Left colon (tissue), 2 donors: ENCODE results near the gene SLC16A12. TPM values are rescaled to one million over a fixed set of nuclear protein-coding genes. Genes with fewer than 3 reads are reported as not detected.

Source experiments
- ATAC-seq: fragments of 200-7000 bp; cut with Tn5 transposase; one replicate; pipeline ENCODE4 v1.9.1; 2020; ENCODE audit warnings: mild to moderate bottlenecking, moderate library complexity
- DNase-seq, 2 donors: peaks; one replicate each; pipeline ENCODE4 v3.0.0-alpha.2; 2020
- intact Hi-C, 2 donors: fragments of 100-400 bp; cut with DNase I in 1 of 2; cut with micrococcal nuclease in 1 of 2; formaldehyde crosslinking; loops; one replicate each; pipeline versions ENCODE4 v1.11.2 to v1.14.0; 2022; cut with DNase I, micrococcal nuclease
- long read RNA-seq: library from polyadenylated mRNA; unstranded; transcript quantifications from one replicate; pipeline ENCODE4 v2.0.0, GENCODE V29; 2021
- total RNA-seq, 2 donors: library from RNA; stranded (reverse); fragmentation: NEBNext Ultra II Directional; extraction: Animal tissue kit (Norgen Biotek cat#: 25700); gene quantifications; one replicate each; pipeline ENCODE4 v1.2.1, GENCODE V29; 2021
- donor health status: DM: no; HTN: no; CAD: no.
- donor health status: DM: yes; HTN: yes; CAD: no.

Gene SLC16A12, protein sequence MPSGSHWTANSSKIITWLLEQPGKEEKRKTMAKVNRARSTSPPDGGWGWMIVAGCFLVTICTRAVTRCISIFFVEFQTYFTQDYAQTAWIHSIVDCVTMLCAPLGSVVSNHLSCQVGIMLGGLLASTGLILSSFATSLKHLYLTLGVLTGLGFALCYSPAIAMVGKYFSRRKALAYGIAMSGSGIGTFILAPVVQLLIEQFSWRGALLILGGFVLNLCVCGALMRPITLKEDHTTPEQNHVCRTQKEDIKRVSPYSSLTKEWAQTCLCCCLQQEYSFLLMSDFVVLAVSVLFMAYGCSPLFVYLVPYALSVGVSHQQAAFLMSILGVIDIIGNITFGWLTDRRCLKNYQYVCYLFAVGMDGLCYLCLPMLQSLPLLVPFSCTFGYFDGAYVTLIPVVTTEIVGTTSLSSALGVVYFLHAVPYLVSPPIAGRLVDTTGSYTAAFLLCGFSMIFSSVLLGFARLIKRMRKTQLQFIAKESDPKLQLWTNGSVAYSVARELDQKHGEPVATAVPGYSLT
- total RNA-seq: under 1 TPM; 0.34 to 0.78 TPM
- long read RNA-seq: 0 reads

GRCh38 chr10:89535171-89536012 is at the start of gene SLC16A12:
Gene SLC16A12 (minus strand): TSS chr10:89535594. CDS start chr10:89462578, 73,016 bp downstream.
- intact Hi-C loops: no loop called here
- DNase-seq: peak in 1 of 2 donors; percentile 6
- no peak for ATAC-seq

GRCh38 chr10:89582022-89582421 is 46.6 kb upstream of the SLC16A12 start:
- intact Hi-C loops: no loop called here
- no peak for ATAC-seq
- DNase-seq: no peak

DNA sequence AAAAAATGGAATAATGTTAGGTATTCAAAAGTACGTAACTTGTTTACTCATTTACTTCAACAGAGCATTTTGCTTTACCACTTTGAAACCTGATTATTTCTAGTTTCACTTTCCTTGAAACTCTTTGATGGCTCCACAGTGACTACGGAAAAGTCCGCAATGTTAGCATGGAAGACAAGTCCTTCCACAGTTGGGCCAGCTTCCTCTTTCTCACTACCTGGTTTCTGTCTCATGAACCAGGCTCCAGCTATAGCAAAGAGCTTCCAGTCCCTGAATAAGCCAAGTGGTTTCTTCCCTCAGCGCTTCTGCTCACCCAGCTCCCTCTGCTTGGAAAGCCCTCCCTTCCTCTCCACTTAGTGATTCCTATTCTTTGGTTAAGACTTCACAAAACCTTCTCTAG is 44.8 kb upstream of the SLC16A12 start:
- intact Hi-C loops: no loop called here
- no peak for ATAC-seq
- DNase-seq: no peak

DNA sequence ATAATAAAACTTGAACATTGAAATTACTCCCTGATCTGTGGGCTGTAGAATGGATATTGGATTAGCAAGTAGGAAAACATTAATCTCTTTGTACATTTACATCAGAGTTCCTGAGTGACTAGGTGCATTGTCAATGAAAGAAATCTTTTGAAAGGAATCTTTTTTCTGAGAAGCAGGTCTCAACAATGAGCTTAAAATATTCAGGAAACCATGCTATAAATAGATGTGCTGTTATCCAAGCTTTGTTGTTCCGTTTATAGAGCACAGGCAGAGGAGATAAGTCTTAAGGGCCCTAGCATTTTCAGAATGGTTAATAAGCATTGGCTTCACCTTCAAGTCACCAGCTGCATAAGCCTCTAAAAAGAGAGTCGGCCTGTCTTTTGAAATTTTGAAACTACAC is 41.3 kb upstream of the SLC16A12 start:
- intact Hi-C loops: no loop called here
- ATAC-seq (no peak), DNase-seq (no peak)

- intact Hi-C loops: no loop called here
- DNase-seq (no peak), ATAC-seq (no peak)
These were observed 40.6 kb upstream of the SLC16A12 start for GRCh38 chr10:89576022-89576421.

DNA sequence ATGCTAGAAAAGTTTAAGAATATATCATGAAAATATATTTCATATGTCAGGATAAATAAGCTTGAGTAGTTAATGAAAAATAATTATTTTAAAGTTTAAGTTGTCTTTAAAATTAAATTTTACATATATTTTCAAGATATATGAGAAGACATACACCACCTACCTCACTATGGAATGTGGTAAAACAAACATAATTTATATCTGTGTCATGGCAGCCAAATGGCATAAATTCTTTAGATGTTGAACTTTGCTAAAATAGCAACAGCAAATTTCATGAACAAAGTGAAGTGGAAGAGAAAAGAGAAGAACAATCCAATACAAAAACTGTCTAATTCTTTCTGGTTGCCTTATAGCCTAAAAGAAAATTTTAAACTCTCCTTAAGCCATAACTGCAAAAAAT is 39.6 kb upstream of the SLC16A12 start:
- DNase-seq (no peak), ATAC-seq (no peak)
- intact Hi-C loops: no loop called here

- ATAC-seq: no peak
- intact Hi-C loops: no loop called here
- no peak for DNase-seq
These were observed 39.0 kb upstream of the SLC16A12 start for GRCh38 chr10:89574368-89574767.

GRCh38 chr10:89567576-89568245 is 32.3 kb upstream of the SLC16A12 start:
- DNase-seq (no peak), ATAC-seq (no peak)
- intact Hi-C loops: no loop called here

DNA sequence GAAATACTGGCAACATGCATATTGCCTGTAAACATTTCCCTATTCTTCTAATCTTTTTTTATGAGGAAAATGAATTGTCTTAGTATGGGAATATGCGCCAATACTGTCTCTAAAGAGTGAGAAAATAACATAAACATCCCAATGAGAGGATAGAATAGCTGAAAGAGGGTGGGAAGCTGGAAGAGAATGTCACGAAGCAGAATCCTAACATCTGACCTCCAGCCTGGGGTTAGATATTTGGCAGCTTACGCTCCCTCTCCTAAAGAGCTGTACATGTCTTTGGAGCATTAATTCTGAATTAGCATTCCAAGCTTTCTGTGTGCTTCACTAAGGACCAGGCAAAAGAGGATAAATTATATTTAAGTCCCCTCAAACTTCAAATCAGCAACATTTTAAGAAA is 31.6 kb upstream of the SLC16A12 start:
- intact Hi-C loops: no loop called here
- DNase-seq: no peak
- no peak for ATAC-seq

GRCh38 chr10:89566095-89566950 is 30.9 kb upstream of the SLC16A12 start:
- no peak for ATAC-seq
- intact Hi-C loops: no loop called here
- no peak for DNase-seq

GRCh38 chr10:89565180-89565579 is 29.8 kb upstream of the SLC16A12 start:
- ATAC-seq (no peak), DNase-seq (no peak)
- intact Hi-C loops: no loop called here

DNA sequence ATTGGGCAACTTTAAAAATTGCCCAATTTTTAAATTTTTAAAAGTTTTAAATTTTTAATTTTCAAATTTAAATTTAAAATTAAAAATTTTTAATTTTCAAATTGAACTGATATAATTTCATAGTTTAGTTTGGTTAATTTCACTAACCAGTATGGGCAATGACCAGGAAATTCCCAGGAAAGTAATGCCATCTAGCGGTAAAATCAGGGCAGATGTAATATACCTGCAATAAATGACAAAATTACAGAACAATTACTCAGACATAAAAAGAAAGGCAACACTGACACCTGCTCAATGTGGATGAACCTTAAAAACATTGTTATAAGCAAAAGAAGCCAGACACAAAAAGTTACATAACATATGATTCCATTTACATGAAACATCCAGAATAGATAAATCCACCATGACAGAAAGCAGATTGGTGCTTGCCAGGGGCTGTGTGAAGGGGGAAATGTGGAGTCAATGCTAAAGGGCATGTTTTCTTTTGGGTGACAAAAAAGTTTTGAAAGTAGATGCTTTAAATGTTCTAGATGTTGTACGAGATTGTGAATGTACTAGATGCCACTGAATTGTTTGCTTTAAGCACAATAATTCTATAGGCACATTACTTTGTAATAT is 28.6 kb upstream of the SLC16A12 start:
- intact Hi-C loops: loop anchor here (5.0 kb wide), 1 partner anchor 137 kb away; no protein-coding TSS in a partner anchor
- DNase-seq: no peak
- peak; percentile 71 for ATAC-seq

- ATAC-seq: no peak
- intact Hi-C loops: loop anchor here (5.0 kb wide), 1 partner anchor 136 kb away; no protein-coding TSS in a partner anchor
- no peak for DNase-seq
These were observed 27.9 kb upstream of the SLC16A12 start for GRCh38 chr10:89563311-89563710.

GRCh38 chr10:89556600-89556999 is 21.2 kb upstream of the SLC16A12 start:
- ATAC-seq: no peak
- intact Hi-C loops: no loop called here

DNA sequence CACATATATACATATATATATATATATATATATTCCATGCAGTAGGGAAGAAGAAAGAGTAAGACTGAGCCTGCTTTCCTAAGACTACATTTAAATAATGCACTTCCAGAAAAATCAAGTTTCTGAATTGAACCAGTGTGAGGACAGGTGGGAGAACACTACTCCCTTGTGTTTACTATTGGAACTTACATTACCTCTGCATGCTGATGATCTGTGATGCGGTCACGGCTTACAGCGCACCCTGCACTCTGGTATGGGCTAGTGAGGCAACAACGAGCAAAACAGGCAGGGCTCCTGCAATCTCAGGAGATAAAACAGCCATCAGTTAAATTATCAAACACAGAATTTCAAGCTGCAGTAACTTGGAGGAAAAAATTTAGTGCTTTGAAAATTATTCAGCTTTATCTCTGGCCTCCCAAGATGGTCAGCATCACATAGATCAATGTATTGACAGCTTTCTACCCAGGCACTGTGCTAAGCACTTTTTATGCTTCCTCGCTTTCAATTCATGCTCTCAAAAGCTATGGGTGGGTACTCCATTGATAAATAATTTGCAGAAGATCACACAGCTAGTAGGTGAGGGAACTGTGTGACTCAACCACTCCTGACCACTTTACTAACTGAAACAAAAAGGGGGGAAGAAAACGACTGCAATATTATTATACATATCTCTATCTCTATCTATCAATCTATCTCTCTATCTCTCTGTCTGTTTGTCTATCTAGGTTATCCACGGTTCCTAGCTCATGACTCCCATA is 20.5 kb upstream of the SLC16A12 start:
- intact Hi-C loops: no loop called here
- ATAC-seq (no peak), DNase-seq (no peak)

More at GRCh38 chr10:89556600-89556999, 21.2 kb upstream of the SLC16A12 start:
- DNase-seq: no peak

GRCh38 chr10:89554433-89554832 is 19.0 kb upstream of the SLC16A12 start:
- DNase-seq: no peak
- ATAC-seq: no peak
- intact Hi-C loops: no loop called here

DNA sequence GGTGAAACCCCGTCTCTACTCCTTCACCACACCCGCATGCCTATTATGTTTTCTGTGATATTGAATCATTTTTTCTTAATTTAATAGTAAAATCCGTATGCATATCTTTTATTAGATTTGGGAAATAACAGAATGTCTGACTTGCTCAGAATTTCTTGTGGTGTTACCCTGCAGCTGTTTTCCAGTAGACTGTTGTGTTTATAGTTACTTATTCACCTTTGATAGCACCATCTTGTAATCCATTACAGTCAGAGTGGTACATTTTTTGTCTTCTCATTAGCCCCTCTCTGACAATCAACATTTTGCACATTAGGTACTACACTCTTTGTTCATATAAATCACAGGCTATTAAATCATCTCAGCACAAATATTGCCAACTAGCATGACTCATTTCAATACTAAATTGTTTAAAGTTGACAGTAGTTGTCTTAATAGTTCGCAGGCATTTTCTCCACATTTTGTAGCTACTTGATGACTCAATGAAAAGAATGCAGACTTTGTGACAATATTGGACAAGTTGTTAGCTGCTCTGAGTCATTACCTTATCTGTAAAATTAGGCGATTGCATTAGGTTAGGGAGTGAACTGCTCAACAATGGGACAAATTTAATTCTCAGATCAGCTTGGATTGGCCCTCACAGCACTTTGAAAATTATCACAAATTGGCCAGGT is 17.8 kb upstream of the SLC16A12 start:
- no peak for DNase-seq

More for the DNA sequence above, 17.8 kb upstream of the SLC16A12 start:
- intact Hi-C loops: no loop called here
- no peak for ATAC-seq
